Inflammatory macrophage treated with lipopolysaccharide for 4 hours (primary cell): ENCODE data around the gene KRTAP5-3.

Experiments used
- DNase-seq: peaks from one replicate; pipeline ENCODE4 v3.0.0-alpha.2; 2020

The KRTAP5-3 gene

GRCh38 chr11:1642288-1643145 lies 34.3 kb upstream of the KRTAP5-3 start:
- DNase-seq, result no peak

DNA sequence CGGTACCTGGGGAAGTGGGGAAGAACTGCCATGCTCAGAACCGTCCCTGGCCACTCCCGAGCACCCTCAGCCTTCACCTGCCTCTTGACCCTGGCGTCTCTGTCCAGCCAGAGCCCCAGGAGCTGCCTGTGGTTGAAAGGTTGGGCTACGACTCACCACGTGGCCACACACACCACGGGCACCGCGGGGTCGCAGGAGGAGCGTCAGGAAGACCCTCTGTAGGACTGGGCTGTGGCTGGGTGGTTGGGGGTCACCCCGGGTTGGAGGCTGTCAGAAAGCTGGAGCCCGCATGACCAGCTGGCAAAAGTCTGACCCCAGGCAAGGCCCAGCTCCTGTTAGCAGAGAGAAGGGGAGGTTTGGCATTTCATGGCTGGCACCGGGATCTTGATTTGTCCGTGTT lies 32.8 kb upstream of the KRTAP5-3 start:
- DNase-seq, result no peak

DNA sequence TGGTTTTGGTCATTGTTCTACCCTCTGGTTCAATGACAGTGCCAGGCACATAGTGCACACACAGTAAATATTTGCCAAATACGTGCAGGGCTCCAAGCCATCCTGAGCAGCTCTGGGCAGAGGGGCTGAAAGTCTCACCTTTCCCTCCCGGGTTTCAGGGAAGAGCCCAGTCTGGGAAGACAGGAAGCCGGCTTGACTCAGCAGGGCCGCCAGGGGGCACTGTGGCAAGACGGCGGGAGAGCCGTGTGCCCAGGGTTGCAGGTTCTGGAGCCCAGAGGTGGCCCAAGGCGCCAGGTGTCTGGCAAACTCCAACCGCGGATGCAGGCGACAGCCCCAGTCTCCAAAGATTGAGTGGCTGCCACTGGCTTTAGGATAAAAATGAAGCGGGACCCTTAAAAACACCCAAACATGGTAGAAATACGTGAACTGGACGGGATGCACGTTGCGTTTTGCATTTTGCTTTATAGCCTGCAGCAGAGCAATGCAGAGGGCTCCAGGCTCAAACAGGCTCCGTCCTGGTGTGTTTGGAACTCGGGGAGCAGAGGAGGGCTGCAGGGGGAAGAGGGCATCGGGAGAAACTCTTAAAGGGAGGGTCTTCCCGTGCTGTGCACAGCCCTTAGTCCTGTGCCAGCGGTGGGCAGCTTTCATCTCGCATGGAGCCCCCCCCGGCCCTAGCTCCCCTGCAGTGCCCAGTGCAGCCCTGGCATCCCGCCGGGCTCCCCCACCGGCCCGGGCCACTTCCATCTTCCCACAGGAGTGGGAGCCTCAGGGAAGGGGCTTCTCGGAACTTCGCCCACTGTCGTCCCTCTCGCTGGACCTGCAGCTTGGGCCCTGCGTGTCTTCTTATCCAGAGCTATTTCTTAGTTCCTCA lies 32.0 kb upstream of the KRTAP5-3 start:
- DNase-seq, result peak; percentile 17

GRCh38 chr11:1639666-1640065 lies 31.4 kb upstream of the KRTAP5-3 start:
- DNase-seq, result no peak

- no peak for DNase-seq
Measured at GRCh38 chr11:1639102-1639620, 30.9 kb upstream of the KRTAP5-3 start.

GRCh38 chr11:1638344-1638743 lies 30.1 kb upstream of the KRTAP5-3 start:
- DNase-seq, result no peak

- DNase-seq, result no peak
Measured at GRCh38 chr11:1637628-1638027, 29.4 kb upstream of the KRTAP5-3 start.

DNA sequence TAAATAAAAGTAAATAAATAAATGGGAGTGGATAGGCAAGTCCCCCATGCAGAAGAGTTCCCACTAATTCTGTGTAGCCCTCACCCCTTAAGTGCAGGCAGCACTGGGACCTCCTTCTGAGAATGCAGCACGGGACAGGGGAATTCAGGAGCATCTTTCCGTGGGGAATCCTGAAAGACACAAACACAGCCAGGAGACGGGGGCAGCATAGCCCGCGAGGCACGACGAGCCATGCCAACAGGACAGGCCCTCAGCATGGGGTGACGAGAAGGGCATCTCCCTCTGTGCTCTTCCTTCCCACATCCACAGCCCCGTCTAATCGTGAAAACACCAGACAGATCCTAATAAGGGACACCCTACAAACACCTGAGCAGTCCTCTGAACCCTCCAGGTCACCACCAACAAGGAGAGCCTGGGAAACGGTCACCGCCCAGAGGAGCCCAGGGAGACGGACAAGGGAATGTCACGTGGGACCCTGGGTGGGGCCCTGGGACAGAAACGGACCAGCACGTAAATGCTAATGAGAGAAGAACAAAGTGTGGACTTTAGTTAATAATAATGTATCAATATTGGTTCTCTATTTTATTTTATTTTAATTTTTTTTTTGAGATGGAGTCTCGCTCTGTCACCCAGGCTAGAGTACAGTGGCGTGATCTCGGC lies 28.2 kb upstream of the KRTAP5-3 start:
- no peak for DNase-seq

GRCh38 chr11:1633864-1634263 lies 25.6 kb upstream of the KRTAP5-3 start:
- DNase-seq, result no peak

GRCh38 chr11:1632053-1632714 lies 23.9 kb upstream of the KRTAP5-3 start:
- no peak for DNase-seq

DNA sequence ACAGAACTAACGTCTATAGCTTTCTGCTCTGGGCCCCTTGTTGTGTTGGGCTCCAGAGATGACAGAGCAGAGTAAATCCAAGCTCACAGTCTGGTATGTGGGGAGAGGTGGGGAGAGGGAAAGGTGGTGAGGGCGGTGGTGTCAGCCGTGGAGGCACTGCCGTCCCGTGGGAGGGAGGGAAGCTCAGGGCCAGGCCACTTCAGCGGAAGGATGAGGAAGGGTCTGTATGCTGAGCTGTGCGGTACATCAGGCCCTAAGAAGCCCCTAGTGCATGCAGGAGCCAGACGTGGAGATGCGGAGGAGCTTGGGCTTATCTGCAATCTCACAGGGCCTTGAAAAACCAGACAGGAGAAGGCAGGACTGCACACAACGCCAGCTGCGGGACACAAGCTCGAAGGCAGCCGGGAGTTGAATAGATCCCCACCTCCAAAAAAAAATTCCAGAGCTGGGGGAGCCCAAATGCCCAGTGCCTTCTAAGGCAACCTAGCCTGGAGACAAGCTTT lies 22.9 kb upstream of the KRTAP5-3 start:
- DNase-seq, result no peak

- DNase-seq, result no peak
Measured at GRCh38 chr11:1630271-1630670, 22.0 kb upstream of the KRTAP5-3 start.

DNA sequence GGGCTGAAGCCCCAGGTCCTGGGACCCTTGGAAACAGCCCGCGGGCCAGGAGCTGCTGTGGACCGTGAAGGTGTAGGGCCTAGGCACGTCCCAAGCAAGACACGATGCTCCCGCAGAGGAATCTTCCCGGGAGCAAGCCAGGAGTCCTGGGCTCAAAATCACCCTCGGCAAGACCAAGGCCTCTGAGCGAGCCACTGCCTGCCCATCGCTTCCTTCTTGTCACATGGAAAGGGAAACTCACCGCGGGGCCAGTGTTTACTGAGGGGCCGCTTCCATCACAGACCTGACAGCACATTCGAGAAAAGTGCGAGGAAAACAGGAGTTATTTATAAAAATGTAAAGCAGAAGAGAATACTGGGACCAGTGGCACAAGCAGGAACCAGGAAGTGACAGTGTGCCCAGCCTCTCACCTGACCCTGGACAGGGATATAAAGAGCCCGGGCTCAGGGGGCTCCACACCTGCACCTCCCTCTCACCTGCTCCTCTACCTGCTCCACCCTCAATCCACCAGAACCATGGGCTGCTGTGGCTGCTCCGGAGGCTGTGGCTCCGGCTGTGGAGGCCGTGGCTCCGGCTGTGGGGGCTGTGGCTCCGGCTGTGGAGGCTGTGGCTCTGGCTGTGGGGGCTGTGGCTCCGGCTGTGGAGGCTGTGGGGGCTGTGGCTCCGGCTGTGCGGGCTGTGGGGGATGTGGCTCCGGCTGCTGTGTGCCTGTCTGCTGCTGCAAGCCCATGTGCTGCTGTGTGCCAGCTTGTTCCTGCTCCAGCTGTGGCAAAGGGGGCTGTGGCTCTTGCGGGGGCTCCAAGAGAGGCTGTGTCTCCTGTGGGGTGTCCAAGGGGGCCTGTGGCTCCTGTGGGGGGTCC lies 21.3 kb upstream of the KRTAP5-3 start, which contains the start of gene KRTAP5-5:
Gene KRTAP5-5, plus strand, starts transcription at position 450 of the 860 bp plus-strand sequence. Its CDS starts 66 bp downstream, at position 516.
- no peak for DNase-seq

- DNase-seq, result peak; percentile 39
Measured at GRCh38 chr11:1628506-1629325, 20.5 kb upstream of the KRTAP5-3 start.

- DNase-seq, result no peak
Measured at GRCh38 chr11:1625541-1625940, 17.3 kb upstream of the KRTAP5-3 start.

- no peak for DNase-seq
Measured at GRCh38 chr11:1624621-1625020, 16.4 kb upstream of the KRTAP5-3 start.

- DNase-seq, result no peak
Measured at GRCh38 chr11:1623716-1624115, 15.5 kb upstream of the KRTAP5-3 start.

GRCh38 chr11:1622086-1622485 lies 13.8 kb upstream of the KRTAP5-3 start, which contains the start of gene KRTAP5-4:
TSS of gene KRTAP5-4 (minus strand) at chr11:1622138. CDS start at chr11:1622093, 45 bp downstream.
- DNase-seq, result no peak

- peak; percentile 27 for DNase-seq
Measured at GRCh38 chr11:1619449-1619848, 11.2 kb upstream of the KRTAP5-3 start.

DNA sequence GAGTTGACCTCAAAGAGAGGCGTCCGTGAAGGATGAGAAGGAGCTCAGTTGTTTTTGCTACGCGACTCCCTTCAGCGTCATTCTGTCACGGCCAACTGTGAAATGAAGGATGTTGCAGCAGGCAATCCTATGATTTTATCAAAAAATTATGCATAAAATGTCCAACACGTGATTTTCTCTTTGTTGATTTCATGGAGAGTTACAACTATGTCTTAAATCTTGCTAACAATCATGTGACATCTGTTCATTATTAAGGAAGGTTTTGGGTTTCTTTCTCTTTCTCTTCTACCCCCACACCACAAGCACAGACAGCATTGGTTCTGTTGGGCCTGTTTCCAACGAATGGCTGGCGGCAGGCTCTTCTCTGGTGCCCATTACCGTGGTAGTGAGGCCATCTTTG lies 10.0 kb upstream of the KRTAP5-3 start:
- no peak for DNase-seq
